T-helper 1 cell (primary cell): ENCODE data around the gene NEURL1B.

Experiments used
- DNase-seq, 5 donors: peaks; one replicate each; pipeline ENCODE4 v3.0.0-alpha.2; 2012 to 2020

NEURL1B gene

GRCh38 chr5:172720655-172721054 is 79.6 kb downstream of the NEURL1B start:
- DNase-seq: no peak

- no peak for DNase-seq
Measured at GRCh38 chr5:172721455-172722326, 80.6 kb downstream of the NEURL1B start.

GRCh38 chr5:172722327-172722815 is 81.3 kb downstream of the NEURL1B start:
- DNase-seq: peak in 1 of 5 donors; percentile 18

GRCh38 chr5:172723508-172723907 is 82.4 kb downstream of the NEURL1B start:
- no peak for DNase-seq

GRCh38 chr5:172724242-172725183 is 83.5 kb downstream of the NEURL1B start:
- no peak for DNase-seq

GRCh38 chr5:172725273-172725672 is 84.2 kb downstream of the NEURL1B start:
- DNase-seq: no peak

- DNase-seq: no peak
Measured at GRCh38 chr5:172725785-172726184, 84.7 kb downstream of the NEURL1B start.

GRCh38 chr5:172726966-172727365 is 85.9 kb downstream of the NEURL1B start:
- no peak for DNase-seq

- no peak for DNase-seq
Measured at GRCh38 chr5:172727551-172727950, 86.5 kb downstream of the NEURL1B start.

- DNase-seq: no peak
Measured at GRCh38 chr5:172728481-172729241, 87.6 kb downstream of the NEURL1B start.

- no peak for DNase-seq
Measured at GRCh38 chr5:172729588-172729987, 88.5 kb downstream of the NEURL1B start.

GRCh38 chr5:172730222-172730621 is 89.2 kb downstream of the NEURL1B start:
- DNase-seq: no peak

- DNase-seq: no peak
Measured at GRCh38 chr5:172730981-172731679, 90.1 kb downstream of the NEURL1B start.

- no peak for DNase-seq
Measured at GRCh38 chr5:172731680-172732074, 90.6 kb downstream of the NEURL1B start.

GRCh38 chr5:172732201-172732865 is 91.3 kb downstream of the NEURL1B start:
- DNase-seq: no peak

GRCh38 chr5:172733131-172733973 is 92.3 kb downstream of the NEURL1B start:
- no peak for DNase-seq

GRCh38 chr5:172733974-172734346 is 92.9 kb downstream of the NEURL1B start:
- DNase-seq: no peak

- no peak for DNase-seq
Measured at GRCh38 chr5:172735141-172735831, 94.2 kb downstream of the NEURL1B start.

- no peak for DNase-seq
Measured at GRCh38 chr5:172736508-172737135, 95.6 kb downstream of the NEURL1B start.
